HG02763 (cell line): Measurements from ENCODE around the gene CLECL1.

Source experiments
- ATAC-seq: cut with Tn5 transposase; IDR thresholded peaks from one replicate; pipeline ENCODE4 v1.9.1; 2021; ENCODE audit warnings: mild to moderate bottlenecking, moderate library complexity; ENCODE audit not compliant: unreplicated experiment

The CLECL1 gene

GRCh38 chr12:9732921-9733461, at the start of gene CLECL1:
TSS of gene CLECL1 (minus strand) at chr12:9733097.
- no peak for ATAC-seq

GRCh38 chr12:9781360-9781759, 48.5 kb upstream of the CLECL1 start:
- no peak for ATAC-seq

- ATAC-seq, result no peak
Measured at GRCh38 chr12:9779209-9779608, 46.3 kb upstream of the CLECL1 start.

- no peak for ATAC-seq
Measured at GRCh38 chr12:9776781-9777180, 43.9 kb upstream of the CLECL1 start.

- no peak for ATAC-seq
Measured at GRCh38 chr12:9773216-9773877, 40.5 kb upstream of the CLECL1 start.

- ATAC-seq, result no peak
Measured at GRCh38 chr12:9763025-9763424, 30.1 kb upstream of the CLECL1 start.

GRCh38 chr12:9762369-9762768, 29.5 kb upstream of the CLECL1 start:
- ATAC-seq, result no peak

- ATAC-seq, result no peak
Measured at GRCh38 chr12:9761419-9761781, 28.5 kb upstream of the CLECL1 start.

- peak; percentile 34 for ATAC-seq
Measured at GRCh38 chr12:9760699-9761418, 28.0 kb upstream of the CLECL1 start, which contains the start of gene CD69. TSS of gene CD69 (minus strand) at chr12:9760901. CDS start at chr12:9760820, 81 bp downstream.

GRCh38 chr12:9760120-9760519, 27.2 kb upstream of the CLECL1 start:
- no peak for ATAC-seq

GRCh38 chr12:9759694-9760093, 26.8 kb upstream of the CLECL1 start:
- ATAC-seq, result no peak

- ATAC-seq, result no peak
Measured at GRCh38 chr12:9758119-9758518, 25.2 kb upstream of the CLECL1 start.

- ATAC-seq, result no peak
Measured at GRCh38 chr12:9757433-9758025, 24.6 kb upstream of the CLECL1 start.

- ATAC-seq, result no peak
Measured at GRCh38 chr12:9756706-9757105, 23.8 kb upstream of the CLECL1 start.

- ATAC-seq, result no peak
Measured at GRCh38 chr12:9756170-9756569, 23.3 kb upstream of the CLECL1 start.

GRCh38 chr12:9755567-9755966, 22.7 kb upstream of the CLECL1 start:
- no peak for ATAC-seq

- no peak for ATAC-seq
Measured at GRCh38 chr12:9755035-9755434, 22.1 kb upstream of the CLECL1 start.

GRCh38 chr12:9754099-9754927, 21.4 kb upstream of the CLECL1 start:
- no peak for ATAC-seq

- no peak for ATAC-seq
Measured at GRCh38 chr12:9753498-9753897, 20.6 kb upstream of the CLECL1 start.

- ATAC-seq, result no peak
Measured at GRCh38 chr12:9753073-9753472, 20.2 kb upstream of the CLECL1 start.
